ENCODE data around the gene B3GNT5. TPM values are rescaled to one million over a fixed set of nuclear protein-coding genes. Genes with fewer than 3 reads are reported as not detected.

B3GNT5 gene
- total RNA-seq, 2 donors from 2014 or later: 10.5 to 18.0 TPM

- Histone ChIP-seq H3K4me3 (ENCODE audit: low read length) (no peak overlapping the region), H3K4me1 (ENCODE audit: control insufficient read depth, insufficient read depth, low read length) (peaks cover 17% of the 10 kb centered on the region), H3K27ac (ENCODE audit: low read depth, low read length) (no peak overlapping the region), H3K9me3 (ENCODE audit: control insufficient read depth, low read length) (no peaks in the 10 kb centered on the region), H3K36me3 (ENCODE audit: control insufficient read depth, insufficient read depth, low read length) (peaks cover 52% of the 10 kb centered on the region), H3K27me3 (ENCODE audit: control insufficient read depth, insufficient read depth, low read length, poor library complexity, severe bottlenecking) (no peaks in the 10 kb centered on the region), H3K9ac (ENCODE audit: extremely low read depth, low read length, poor library complexity, severe bottlenecking) (no peak overlapping the region)
- Mint-ChIP-seq H3K36me3 (ENCODE audit: low read depth) (peaks cover 65% of the 10 kb centered on the region), H3K27me3 (ENCODE audit: insufficient read depth) (no peaks in the 10 kb centered on the region), H3K27ac (no peak overlapping the region), H3K4me1 (peaks cover 14% of the 10 kb centered on the region), H3K4me3 (no peak overlapping the region), H3K9me3 (no peaks in the 10 kb centered on the region)
- 93 to 96% methylated on average over 6 to 9 of the region's 9 CpGs for WGBS, 2 experiments (ENCODE audit: insufficient coverage in 1 of 2, insufficient read length in 1 of 2)
- TF ChIP-seq CTCF (conservative IDR thresholded peaks at IDR 0.05): no peak
- DNase-seq: no peak
Observed at GRCh38 chr3:183217548-183218332, 35.3 kb upstream of the B3GNT5 start.

GRCh38 chr3:183218826-183219225 lies 34.2 kb upstream of the B3GNT5 start:
- H3K4me3 Mint-ChIP-seq: no peak overlapping the region

GRCh38 chr3:183220828-183221227 lies 32.2 kb upstream of the B3GNT5 start:
- no peak for TF ChIP-seq CTCF (conservative IDR thresholded peaks at IDR 0.05)
- H3K27ac ChIP-seq (ENCODE audit: low read depth, low read length): no peak overlapping the region

More at GRCh38 chr3:183218826-183219225, 34.2 kb upstream of the B3GNT5 start:
- no peaks in the 10 kb centered on the region for H3K27me3 ChIP-seq (ENCODE audit: control insufficient read depth, insufficient read depth, low read length, poor library complexity, severe bottlenecking)
- no peak for DNase-seq
- H3K4me1 ChIP-seq (ENCODE audit: control insufficient read depth, insufficient read depth, low read length): peaks cover 8% of the 10 kb centered on the region
- no peaks in the 10 kb centered on the region for H3K9me3 ChIP-seq (ENCODE audit: control insufficient read depth, low read length)
- no peaks in the 10 kb centered on the region for H3K9me3 Mint-ChIP-seq
- H3K27ac ChIP-seq (ENCODE audit: low read depth, low read length): no peak overlapping the region
- peaks cover 6% of the 10 kb centered on the region for H3K4me1 Mint-ChIP-seq
- H3K36me3 ChIP-seq (ENCODE audit: control insufficient read depth, insufficient read depth, low read length): peaks cover 53% of the 10 kb centered on the region
- 100% methylated on average over 1 of the region's 2 CpGs; no CpG with 5 or more reads in 1 of the 2 experiments for WGBS, 2 experiments (ENCODE audit: insufficient coverage in 1 of 2, insufficient read length in 1 of 2)
- TF ChIP-seq CTCF (conservative IDR thresholded peaks at IDR 0.05): no peak
- peaks cover 67% of the 10 kb centered on the region for H3K36me3 Mint-ChIP-seq (ENCODE audit: low read depth)
- H3K9ac ChIP-seq (ENCODE audit: extremely low read depth, low read length, poor library complexity, severe bottlenecking): no peak overlapping the region
- no peaks in the 10 kb centered on the region for H3K27me3 Mint-ChIP-seq (ENCODE audit: insufficient read depth)
- H3K27ac Mint-ChIP-seq: no peak overlapping the region
- no peak overlapping the region for H3K4me3 ChIP-seq (ENCODE audit: low read length)

More at GRCh38 chr3:183220828-183221227, 32.2 kb upstream of the B3GNT5 start:
- Mint-ChIP-seq H3K4me3 (no peak overlapping the region), H3K27ac (no peak overlapping the region), H3K9me3 (no peaks in the 10 kb centered on the region), H3K4me1 (no peaks in the 10 kb centered on the region), H3K36me3 (ENCODE audit: low read depth) (peaks cover 65% of the 10 kb centered on the region), H3K27me3 (ENCODE audit: insufficient read depth) (no peaks in the 10 kb centered on the region)
- WGBS, 2 experiments (ENCODE audit: insufficient coverage in 1 of 2, insufficient read length in 1 of 2): 88 to 93% methylated on average over 4 to 5 of the region's 5 CpGs
- Histone ChIP-seq H3K9me3 (ENCODE audit: control insufficient read depth, low read length) (no peaks in the 10 kb centered on the region), H3K4me1 (ENCODE audit: control insufficient read depth, insufficient read depth, low read length) (peaks cover 3% of the 10 kb centered on the region), H3K36me3 (ENCODE audit: control insufficient read depth, insufficient read depth, low read length) (peaks cover 56% of the 10 kb centered on the region), H3K9ac (ENCODE audit: extremely low read depth, low read length, poor library complexity, severe bottlenecking) (no peak overlapping the region), H3K4me3 (ENCODE audit: low read length) (no peak overlapping the region), H3K27me3 (ENCODE audit: control insufficient read depth, insufficient read depth, low read length, poor library complexity, severe bottlenecking) (no peaks in the 10 kb centered on the region)
- no peak for DNase-seq

All from endodermal cell (in vitro differentiated cells).